ENCODE results near the gene AGBL1.

DNA sequence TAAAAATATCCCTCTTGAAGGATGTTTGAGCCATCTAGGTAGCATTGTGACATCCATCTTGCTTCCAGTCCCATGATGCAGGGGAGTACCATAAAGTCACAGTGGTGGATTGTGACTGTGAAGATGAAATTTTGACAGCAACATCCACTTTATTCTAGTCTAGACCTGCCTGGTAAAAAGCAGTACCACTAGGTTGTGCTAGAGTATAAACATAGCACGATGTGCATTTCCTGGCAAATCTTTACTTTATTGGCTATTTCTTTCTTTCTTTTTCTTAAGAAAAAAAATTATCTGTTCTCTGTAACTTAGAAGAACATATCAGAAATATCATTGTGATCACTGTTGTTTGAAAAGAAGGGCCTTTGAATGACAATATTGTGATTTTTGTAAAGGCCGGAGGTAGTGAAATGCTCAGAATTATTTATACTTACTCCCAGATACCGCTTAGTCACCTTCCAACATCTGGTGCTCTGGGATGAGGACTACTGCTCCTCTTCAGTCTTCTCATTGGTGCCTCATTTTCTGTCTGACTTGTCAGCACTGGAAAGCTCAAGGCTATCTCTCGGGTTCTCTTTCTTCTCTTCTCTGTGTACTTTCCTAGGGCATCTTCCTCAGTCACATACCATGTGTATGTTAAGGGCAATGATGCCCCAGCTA is 35.6 kb downstream of the AGBL1 start:
- TF ChIP-seq, protein P1, sequence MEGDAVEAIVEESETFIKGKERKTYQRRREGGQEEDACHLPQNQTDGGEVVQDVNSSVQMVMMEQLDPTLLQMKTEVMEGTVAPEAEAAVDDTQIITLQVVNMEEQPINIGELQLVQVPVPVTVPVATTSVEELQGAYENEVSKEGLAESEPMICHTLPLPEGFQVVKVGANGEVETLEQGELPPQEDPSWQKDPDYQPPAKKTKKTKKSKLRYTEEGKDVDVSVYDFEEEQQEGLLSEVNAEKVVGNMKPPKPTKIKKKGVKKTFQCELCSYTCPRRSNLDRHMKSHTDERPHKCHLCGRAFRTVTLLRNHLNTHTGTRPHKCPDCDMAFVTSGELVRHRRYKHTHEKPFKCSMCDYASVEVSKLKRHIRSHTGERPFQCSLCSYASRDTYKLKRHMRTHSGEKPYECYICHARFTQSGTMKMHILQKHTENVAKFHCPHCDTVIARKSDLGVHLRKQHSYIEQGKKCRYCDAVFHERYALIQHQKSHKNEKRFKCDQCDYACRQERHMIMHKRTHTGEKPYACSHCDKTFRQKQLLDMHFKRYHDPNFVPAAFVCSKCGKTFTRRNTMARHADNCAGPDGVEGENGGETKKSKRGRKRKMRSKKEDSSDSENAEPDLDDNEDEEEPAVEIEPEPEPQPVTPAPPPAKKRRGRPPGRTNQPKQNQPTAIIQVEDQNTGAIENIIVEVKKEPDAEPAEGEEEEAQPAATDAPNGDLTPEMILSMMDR (IDR thresholded peaks at IDR 0.05) = no peak
- no peak for TF ChIP-seq POLR2A (IDR thresholded peaks at IDR 0.05)
